Astrocyte (in vitro differentiated cells and primary cell): ENCODE results near the gene C1orf105.

Experiments
- CTCF ChIP-seq: IDR thresholded peaks from 2 replicates; pipeline ENCODE4 v1.5.1; 2011; ENCODE audit warnings: low read depth, mild to moderate bottlenecking, inconsistent platforms, low read length, moderate library complexity; ENCODE audit not compliant: insufficient read depth
- EZH2 ChIP-seq: IDR thresholded peaks from 2 replicates; pipeline ENCODE4 v1.6.1; 2012; ENCODE audit warnings: mild to moderate bottlenecking, low read length, inconsistent platforms; ENCODE audit not compliant: insufficient read depth

GRCh38 chr1:172473842-172474241, 53.4 kb downstream of the C1orf105 start:
- TF ChIP-seq EZH2 (no peak), CTCF (no peak)
